Measurements from ENCODE around the gene GRAMD4.

Gene GRAMD4, protein sequence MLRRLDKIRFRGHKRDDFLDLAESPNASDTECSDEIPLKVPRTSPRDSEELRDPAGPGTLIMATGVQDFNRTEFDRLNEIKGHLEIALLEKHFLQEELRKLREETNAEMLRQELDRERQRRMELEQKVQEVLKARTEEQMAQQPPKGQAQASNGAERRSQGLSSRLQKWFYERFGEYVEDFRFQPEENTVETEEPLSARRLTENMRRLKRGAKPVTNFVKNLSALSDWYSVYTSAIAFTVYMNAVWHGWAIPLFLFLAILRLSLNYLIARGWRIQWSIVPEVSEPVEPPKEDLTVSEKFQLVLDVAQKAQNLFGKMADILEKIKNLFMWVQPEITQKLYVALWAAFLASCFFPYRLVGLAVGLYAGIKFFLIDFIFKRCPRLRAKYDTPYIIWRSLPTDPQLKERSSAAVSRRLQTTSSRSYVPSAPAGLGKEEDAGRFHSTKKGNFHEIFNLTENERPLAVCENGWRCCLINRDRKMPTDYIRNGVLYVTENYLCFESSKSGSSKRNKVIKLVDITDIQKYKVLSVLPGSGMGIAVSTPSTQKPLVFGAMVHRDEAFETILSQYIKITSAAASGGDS

DNA sequence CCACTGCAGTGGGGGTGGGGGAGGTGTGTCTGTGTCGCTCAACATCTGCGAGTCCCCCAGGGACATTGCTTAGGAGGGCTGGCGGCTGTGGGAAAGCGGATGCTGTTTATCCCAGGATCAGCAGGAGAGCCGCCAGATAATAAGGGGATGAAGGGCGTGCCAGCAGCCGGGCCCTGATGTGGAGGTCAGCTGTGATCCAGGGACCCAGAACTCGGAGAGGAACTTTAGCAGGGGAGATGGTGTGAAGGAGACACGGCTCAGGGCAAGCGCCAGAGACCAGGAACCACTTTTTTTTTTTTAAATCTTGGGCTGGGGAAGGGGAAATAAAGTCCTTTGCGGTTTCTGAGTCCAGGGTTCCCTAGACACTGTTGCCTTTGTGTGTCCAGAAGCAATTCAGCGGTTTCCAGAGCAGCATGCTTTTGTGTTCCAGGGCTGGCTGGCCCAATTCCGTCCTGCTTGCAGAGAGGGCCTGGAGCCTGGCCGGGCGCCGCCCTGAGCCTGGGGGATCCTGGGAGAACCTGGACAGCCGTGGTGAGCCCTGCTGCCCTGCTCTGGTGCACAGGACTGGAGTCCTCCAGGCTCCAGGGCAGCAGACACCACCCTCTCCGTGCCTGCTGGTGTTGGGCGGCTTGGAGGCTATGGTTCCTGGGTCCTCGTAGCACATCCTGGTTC lies at the start of gene GRAMD4:
GRAMD4 (plus strand) TSS at position 557 of the 672 bp plus-strand sequence. CDS start 6,414 bp downstream, outside the sequence.
- no peak for DNase-seq (ENCODE audit: low read depth)

DNA sequence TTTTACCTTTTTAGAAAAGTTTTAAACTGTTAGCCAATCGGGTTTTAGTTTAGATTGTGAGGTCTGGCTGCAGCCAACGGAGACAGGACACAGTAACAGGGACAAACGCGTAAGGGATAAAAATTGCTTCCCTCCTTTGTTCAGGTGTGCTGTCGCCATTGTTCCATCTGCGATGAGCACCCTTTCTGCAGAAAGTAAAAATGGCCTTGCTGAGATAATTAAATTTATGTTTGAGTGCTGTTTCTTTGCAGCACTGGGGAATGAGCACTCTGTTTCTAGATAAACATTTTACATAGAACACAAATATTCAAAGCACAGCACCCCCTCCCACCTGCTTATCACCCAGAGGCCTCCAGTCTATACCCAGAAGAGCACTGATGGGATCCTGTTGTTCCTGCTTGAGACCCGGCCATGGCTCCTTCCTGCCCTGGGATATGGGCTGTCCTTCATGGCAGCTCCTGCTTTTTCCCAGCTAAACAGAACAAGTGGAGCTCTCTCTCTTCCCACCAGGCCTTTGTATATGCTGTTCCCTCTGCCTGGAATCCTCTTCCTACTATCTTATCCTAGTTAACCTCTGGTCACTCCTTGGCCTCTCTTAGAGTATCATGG lies 48.4 kb upstream of the GRAMD4 start:
- DNase-seq (ENCODE audit: low read depth), result no peak

DNA sequence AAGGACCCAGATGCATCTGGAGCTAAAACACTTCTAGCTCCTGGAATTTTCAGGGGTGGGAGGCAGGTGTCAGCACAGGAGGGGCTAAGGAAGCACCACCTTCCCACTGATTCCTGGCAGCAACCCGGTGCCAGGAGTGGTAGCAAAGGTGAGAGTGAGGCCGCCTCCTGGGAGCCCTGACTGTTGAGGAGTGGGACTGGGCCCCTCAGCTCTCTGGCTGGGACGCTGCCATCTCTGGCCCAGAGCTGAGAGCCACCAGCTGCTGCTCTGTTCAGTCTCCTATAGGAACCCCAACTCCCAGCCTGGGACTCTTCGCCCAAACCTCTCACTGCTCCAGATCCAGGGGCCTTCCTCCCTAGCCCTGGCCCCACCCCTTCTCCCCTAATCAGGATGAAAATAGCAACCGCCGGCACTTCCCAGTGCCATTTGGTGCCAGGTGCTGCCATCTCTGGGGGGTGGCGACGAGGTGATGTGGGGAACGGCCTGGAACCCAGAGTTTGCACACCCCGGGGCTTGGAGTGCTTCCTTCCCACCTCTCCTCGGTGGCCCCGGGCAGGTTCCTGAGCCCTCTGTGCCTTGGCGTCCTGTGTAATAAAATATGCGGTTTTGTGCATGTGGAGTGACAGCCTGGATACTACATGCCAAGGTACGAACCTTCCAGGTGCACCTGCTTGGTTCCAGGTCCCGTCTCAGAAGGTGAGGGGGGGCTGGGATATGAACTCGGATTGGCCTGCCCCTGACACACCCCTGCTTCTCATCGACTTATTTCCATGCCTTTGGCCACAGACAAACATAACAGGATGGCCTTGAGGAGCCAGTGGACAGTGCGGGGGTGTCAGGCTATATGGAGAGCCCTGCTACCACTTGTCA lies 47.0 kb upstream of the GRAMD4 start:
- DNase-seq (ENCODE audit: low read depth), result no peak

DNA sequence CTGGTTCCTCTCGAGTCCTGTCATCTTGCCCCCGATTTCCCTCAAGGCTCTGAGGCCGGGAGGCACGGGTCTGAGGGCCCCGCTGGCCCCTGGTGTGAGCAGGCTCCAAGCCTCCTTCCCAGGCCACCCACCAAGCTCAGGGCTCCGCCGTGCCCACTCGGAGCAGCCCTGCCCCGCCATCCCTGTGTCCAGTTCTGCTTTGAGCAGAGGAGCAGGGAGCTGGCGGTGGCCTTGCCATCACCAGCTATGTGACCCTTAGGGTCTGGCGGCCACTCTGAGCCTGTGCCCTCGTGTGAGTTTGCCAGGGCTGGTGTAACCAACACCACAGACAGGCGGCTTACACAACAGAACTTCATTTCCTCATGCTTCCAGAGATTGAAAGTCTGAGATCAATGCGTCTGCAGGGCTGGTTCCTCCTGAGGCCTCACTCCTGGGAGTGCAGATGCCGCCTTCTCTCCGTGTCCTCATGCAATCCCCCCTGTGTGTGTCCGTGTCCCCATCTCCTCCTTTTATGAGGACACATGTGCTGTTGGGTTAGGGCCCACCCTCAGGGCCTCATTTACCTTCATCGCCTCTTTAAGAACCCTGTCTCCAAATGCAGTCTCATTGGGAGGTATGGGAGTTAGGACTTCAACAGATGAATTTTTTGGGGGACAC lies 46.3 kb upstream of the GRAMD4 start:
- DNase-seq (ENCODE audit: low read depth), result no peak

DNA sequence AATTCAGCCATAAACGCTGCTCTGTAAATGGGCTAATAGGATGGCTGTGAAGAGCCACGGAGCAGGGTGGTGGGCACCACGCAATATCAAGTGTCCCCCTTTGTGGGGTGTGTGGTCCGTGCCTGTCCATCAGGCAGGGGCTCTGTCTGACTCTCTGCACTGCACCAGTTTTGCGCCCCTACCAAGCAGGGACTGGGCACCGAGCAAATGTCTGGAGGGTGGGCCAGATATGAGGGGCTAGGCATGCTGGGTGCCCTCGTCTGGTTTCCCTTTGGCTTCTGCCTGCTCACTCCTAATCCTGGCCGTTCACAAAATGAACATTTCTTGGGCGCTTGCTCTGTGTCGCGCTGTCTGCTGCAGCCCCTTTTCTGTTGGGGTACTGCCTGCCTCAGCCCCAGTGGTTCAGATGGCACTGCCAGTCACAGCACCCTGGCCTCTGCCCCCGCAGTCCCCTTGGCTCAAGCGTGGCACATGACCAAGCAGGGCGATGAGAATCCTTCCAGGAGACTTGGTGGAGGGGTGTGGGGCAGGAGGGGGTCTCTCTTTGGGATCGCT lies 45.7 kb upstream of the GRAMD4 start:
- no peak for DNase-seq (ENCODE audit: low read depth)

DNA sequence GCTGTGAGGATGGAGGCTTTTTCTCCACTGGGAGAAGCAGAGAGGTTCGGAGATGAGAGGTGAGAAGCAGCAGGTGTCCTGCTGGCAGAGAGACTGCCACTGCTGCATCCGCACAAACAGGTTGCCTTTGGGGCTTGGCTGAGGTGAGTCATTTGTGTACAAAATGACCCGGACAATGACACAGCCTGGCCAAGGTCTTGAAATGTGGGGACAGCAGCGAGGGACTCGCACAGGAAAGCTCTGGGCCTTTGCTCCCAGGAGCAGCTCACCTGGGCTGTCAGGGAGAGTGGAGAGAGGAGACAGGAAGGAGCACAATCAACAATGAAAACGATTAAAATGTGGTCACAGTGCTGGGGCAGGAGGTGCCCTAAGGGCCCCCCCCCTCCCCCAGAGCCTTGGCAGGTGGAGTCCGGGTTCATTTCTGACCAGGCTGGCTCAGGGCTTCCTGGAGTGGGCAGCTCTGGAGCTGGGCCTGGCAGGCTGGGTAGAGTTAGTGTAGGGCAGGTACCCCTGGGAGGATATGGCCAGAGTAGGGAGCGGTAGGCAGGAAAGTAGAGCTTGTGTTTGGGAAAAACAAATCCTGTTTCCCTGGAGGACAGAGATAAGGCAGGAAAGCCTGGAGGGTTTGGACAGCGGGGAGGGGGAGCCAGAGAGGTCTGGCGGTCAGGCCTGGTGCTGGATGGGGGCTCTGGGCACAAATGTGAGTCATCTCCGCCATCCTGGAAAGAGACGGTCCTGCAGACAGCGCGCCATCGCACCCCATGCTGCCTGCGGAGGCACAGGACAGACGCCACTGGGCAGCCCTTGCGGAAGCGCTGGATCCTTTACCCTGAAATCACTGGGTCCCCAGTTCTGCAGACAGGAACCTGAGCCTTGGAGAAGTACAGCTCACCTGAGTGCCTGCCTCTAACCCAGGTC lies 44.9 kb upstream of the GRAMD4 start:
- no peak for DNase-seq (ENCODE audit: low read depth)

DNA sequence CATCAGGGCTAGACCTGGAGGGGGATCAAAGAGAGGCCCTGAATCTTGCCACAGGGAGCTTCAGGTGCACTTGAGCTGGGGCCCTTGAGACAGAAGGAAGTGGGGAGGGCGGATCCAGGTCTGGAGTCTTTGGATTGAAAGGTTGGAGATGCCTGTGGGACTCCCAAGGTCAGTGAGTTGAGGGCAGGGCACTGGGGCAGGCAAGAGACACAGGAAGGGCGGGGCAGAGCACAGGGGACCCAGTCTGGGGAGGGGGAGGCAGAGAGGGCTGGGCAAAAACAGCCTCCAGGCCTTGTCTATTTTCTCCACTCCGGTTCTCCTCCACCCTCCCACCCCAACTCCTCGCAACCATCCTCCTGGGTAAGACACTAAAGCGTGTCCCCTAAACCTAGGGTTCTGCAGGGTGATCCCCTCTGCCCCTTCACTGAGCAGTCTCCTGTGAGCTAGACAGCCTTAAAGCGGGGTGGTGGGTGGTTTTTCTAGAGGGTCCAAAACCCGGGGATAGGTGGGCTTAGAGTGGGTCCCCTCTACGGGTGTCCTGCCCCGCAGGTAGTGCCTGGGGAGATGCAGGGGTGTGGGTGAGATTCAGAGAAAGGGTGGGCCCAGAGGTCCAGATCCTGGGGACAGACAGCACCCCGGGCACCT lies 44.2 kb upstream of the GRAMD4 start:
- DNase-seq (ENCODE audit: low read depth), result no peak

DNA sequence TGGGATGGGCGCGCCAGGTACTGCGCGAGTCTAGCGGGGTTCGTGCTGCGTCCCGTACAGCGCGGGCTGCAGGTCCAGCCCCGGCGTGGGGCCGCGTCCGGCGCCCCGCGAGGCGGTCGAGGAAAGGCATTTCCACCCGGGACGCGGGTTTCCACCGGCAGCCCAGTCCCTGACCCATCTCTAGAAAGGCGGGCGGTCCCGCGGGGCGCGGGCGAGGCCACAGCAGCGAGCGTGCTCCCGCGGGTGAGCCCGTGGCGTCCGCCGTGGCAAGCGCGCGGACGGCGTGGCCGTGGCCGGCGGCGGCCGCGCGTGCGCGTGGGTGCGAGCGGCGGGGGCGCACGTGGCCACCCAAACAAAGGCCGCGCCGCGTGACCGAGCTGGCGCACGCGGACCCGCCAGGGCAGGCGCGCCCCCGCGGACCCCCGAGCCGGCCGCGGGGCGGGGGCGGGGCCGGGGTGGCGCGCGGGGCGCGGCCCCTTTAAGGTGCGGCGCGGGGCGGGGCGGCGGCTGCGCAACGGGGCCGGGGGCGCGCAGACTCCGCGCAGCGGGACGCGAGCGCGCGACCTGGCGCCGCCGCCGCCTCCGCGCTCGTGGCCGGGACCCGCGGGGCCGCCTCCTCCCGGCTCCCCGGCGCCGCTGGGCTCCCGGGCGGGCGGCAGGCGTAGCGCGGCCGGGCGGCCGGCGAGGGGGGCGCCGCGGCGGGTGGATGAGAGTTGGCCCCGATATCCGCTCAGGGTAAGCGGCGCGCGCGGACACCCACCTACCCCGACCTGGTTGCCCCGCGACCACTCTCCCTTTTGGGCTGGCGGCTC lies 43.4 kb upstream of the GRAMD4 start:
- peak; percentile 52 for DNase-seq (ENCODE audit: low read depth)

DNA sequence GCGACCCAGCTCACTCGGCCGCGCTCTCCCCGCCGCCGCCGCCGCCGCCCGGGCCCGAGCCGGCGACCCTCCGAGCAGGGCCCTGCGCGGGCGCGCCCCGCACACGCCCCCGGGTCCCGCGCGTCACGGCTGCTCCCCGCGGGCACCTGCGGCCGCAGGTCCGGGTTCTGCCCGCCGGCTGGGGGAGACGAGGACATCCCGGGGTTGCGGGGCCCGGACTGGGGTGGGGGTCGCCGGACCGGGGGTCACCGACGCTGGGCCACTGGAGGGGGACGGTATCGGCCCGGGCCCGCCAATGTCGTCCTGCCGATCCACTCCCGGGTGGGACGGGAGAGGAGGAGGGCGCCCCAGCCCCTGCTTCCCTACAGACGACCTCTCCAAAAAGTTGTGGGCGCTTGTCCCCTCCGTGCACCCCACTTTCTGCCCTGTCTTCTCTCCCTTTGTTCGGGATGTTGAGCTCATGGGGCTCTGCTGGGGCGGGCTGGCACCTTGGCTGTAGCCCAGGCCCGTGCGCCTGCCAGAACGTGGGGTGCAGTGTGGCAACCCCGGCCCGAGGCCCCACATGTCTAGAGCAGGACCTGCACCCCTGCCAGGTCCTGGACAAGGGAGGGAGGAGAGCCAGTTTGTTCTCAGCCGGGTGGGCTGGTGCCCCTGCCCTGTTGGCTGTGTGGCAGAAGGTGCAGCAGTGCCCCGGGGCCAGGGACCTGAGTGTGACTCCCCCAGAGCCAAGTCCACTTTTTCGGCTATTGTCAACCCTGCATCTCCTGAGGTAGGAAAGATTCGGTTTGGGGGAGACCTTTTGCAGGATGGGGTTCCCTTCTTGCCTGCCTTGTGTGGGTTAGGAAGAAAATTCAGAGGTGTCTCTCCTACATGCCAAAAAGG lies 42.6 kb upstream of the GRAMD4 start:
- DNase-seq (ENCODE audit: low read depth), result no peak

DNA sequence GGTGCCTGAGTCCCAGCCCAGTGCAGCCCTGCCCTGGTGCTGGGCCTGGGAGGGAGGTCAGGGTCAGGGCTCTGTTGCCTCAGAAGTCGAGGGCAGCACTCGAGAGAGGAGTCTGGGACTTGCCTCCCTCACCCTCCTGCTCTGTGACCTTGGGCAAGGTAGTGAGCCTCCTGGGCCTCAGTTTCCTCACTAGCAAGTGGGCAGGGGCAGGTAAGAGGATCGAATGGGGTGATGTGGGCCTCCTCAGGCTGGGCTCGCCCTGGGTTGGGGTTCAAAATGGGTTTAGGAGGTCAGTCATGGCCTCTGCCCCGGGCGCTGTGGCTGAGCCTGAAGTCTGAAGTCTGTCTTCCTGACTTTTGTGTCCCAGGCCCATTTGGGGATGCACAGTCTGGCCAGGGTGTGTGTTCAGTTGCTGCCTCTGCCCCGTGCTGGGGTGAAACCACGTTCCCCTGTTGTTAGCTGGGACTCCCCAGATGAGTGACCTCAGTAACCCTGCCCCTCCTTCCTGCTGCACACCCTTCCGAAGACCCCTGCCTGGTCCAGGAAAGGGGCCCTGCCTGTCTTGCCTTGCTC lies 41.8 kb upstream of the GRAMD4 start:
- no peak for DNase-seq (ENCODE audit: low read depth)

DNA sequence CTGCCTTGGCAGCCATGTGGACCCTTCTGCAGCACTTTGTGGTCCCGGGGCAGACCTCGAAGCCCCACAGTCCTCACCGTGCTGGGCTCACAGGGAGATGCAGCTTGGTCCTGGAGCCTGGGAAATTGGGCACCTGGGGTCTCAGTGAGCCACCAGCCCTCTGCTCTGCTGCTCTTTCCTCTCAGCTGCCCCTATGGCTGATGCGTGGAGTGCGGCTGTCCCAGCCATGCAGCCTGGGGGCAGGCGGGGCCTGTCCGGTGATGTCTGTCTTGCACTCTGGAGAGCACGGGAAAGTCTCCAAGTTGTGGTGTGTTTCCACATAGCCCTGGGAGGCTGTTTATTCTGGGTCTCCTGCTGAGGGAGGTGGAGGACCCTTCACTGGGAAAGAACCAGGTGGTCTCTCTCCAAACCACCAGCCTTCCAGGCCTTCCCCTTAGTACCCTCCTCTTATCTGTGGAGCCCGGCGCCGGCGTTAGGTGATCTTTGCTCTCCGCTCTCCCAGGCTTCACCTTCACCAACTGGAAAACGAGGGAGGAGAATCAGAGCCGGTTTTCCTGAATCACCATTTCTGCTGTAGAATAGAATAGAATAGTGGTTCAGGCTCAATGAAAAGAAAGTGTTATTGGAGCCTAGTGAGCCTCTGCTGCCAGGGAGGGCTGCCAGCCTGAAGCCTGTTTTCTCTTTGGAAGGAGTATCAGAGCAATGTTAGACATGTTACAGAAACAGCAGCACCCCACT lies 41.2 kb upstream of the GRAMD4 start:
- DNase-seq (ENCODE audit: low read depth), result no peak

DNA sequence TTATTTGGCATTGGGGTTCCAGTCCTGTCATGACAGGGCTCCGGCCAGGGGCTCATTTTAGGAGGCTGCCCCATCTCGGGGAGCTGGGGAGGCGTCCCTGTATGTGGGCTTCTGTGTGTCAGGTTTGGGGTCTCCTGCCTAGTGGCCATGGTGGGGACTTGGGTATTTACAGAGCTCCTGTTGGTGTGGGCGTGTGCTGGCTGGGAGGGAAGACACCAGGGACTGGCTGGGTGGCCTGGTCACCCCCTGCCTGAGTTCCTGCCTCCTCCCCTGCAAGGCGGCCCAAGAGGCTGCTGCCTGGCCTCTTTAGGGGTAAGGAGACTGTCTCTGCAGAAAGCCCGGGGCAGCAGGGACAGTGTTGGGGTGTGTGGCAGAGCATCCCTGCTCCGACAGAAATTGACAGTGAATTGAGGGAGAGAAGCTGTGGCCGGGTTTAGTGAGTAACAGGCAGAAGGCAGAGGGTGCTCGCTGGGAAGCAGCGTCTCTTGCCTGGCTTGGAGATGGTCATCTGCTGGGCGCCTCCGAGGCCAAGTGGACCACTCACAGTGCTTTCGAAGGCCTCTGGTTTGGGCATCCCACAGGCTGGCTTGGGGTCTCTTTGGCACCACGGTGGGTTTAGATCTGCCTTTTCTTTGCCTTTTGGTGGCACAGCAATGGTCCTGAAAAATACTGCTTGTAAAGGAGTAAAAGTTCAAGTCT lies 40.3 kb upstream of the GRAMD4 start:
- DNase-seq (ENCODE audit: low read depth), result no peak

DNA sequence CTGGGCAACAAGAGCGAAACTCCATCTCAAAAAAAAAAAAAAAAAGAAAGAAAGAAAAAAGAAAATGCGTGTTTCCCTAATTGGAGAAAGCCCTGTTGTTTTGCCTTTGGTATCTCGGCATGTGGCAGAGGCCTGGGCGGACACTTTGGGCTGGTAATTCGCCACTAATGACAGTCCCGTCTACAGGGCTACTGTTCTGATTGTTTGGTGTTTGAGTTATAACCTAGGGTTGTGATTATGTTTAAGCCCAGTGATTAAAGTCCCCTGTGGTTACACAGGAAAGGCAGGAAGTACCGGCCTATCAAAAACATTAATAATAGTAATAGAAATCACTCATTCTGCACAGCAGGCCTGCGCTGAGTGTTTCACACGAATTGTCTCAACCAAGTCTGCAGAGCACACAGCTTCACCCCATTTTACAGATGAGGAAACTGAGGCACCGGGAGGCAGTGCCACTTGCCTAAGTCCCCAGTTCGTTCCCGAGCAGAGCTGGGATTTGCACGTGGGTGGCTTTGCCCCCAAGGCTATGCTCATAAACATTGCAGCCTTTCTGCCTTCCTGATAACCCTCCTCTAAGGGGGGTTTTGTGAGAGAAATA lies 39.1 kb upstream of the GRAMD4 start:
- no peak for DNase-seq (ENCODE audit: low read depth)

DNA sequence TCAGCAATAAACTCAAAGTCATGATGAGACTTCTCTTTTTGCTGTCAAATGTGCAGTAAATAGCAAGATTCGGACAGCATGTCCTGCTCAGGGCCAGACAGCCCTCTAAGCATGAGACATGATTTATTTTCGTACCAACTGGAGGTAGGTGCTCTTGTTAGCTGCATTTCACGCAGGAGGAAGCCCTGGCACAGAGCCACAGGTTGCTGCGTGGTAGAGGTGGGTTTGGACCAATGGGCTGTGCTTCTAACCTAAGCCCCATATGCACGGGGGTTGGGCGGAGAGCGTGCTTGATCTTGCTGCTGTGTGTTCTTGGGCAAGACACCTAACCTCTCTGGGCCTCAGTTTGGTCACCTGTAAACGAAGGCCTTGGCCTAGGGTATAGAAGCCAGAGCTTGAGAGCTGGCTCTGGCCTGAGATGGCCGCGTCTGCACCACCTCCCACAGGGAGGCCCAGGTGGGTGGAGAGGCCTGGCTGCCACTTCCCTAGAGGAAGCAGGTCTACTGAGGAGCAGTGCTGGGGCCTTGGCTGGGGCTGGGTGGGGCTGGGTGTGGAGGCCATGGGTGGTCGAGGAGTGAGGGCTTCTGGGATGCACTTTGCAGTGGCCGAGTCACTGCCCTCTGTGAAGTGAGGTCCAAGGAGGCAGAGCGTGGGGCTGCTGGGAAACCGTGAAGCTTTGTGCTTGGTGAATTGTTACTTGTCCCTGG lies 38.5 kb upstream of the GRAMD4 start:
- no peak for DNase-seq (ENCODE audit: low read depth)

All from activated T-cell treated with anti-CD3 and anti-CD28 coated beads for 1 hour (primary cell).